Caco-2 (cell line): ENCODE data around the gene ITIH3. TPM values are rescaled to one million over a fixed set of nuclear protein-coding genes. Genes with fewer than 3 reads are reported as not detected.

Experiments used
- BruUV-seq: library from RNA; stranded (reverse); fragments of 400-500 nt; replicated peaks from 2 replicates; lab custom pipeline; 2021; lab: Mats Ljungman, UMichigan
- CTCF ChIA-PET: fragments of 300-600 bp; sonication (Branson Sonifier 250); formaldehyde crosslinking; loops from one replicate; lab custom pipeline; 2022; ENCODE audit warnings: antibody characterized with exemption; lab: Charles Lee
- POLR2A ChIA-PET: fragments of 300-600 bp; sonication (Branson Sonifier 250); formaldehyde crosslinking; loops from one replicate; lab custom pipeline; 2022; ENCODE audit warnings: antibody characterized with exemption; lab: Charles Lee
- DNase-seq, 2 experiments: peaks; one replicate each; pipeline versions ENCODE4 v3.0.0 to v3.0.0-alpha.2; 2020 to 2022
- H3K27me3 ChIP-seq: replicated peaks from 2 replicates; pipeline ENCODE4 v1.6.0; 2011; ENCODE audit warnings: low read length; ENCODE audit not compliant: control insufficient read depth, insufficient read depth
- H3K36me3 ChIP-seq: 2 replicates; pipeline ENCODE4 v1.5.1; 2011; ENCODE audit warnings: low read length; ENCODE audit not compliant: control insufficient read depth, insufficient read depth
- H3K4me1 ChIP-seq: fragments of 250-450 bp; sonication (Bioruptor Pico); 2 replicates; pipeline ENCODE4 v1.5.1; 2020; ENCODE audit warnings: mild to moderate bottlenecking
- H3K4me3 ChIP-seq: 2 replicates; pipeline ENCODE4 v1.5.1; 2011; ENCODE audit warnings: low read depth, mild to moderate bottlenecking, control low read depth, low read length
- H3K9me3 ChIP-seq: fragments of 250-450 bp; sonication (Bioruptor Pico); 2 replicates; pipeline ENCODE4 v1.5.1; 2020; ENCODE audit warnings: mild to moderate bottlenecking, moderate library complexity
- H3K27ac Mint-ChIP-seq: one replicate; pipeline ENCODE4 v1.8.0; 2022; ENCODE audit warnings: mixed read lengths; ENCODE audit not compliant: unreplicated experiment
- H3K27me3 Mint-ChIP-seq: one replicate; pipeline ENCODE4 v1.8.0; 2022; ENCODE audit warnings: mixed read lengths; ENCODE audit not compliant: insufficient read depth, unreplicated experiment
- H3K36me3 Mint-ChIP-seq: one replicate; pipeline ENCODE4 v1.8.0; 2022; ENCODE audit warnings: mild to moderate bottlenecking, mixed read lengths; ENCODE audit not compliant: insufficient read depth, unreplicated experiment
- H3K4me1 Mint-ChIP-seq: one replicate; pipeline ENCODE4 v1.8.0; 2022; ENCODE audit warnings: low read depth, mixed read lengths; ENCODE audit not compliant: unreplicated experiment
- H3K4me3 Mint-ChIP-seq: one replicate; pipeline ENCODE4 v1.8.0; 2022; ENCODE audit warnings: mild to moderate bottlenecking, moderate library complexity, mixed read lengths; ENCODE audit not compliant: unreplicated experiment
- H3K9me3 Mint-ChIP-seq: one replicate; pipeline ENCODE4 v1.8.0; 2022; ENCODE audit warnings: mixed read lengths; ENCODE audit not compliant: unreplicated experiment
- CTCF ChIP-seq, 2 experiments: fragments of 200-600 bp in 1 of 2; IDR thresholded peaks; 1 replicate in 1 of 2; 2 replicates in 1 of 2; pipeline versions ENCODE4 v1.5.1 to v1.8.0; 2011 to 2022; ENCODE audit warnings: antibody characterized with exemption in 1 of 2, control low read depth in 1 of 2, inconsistent platforms in 1 of 2, low read depth in 1 of 2, low read length in 1 of 2, mild to moderate bottlenecking in 1 of 2, moderate library complexity in 1 of 2; ENCODE audit not compliant: insufficient read depth in 1 of 2, severe bottlenecking in 1 of 2, unreplicated experiment in 1 of 2
- intact Hi-C: fragments of 100-400 bp; cut with micrococcal nuclease; formaldehyde crosslinking; loops from one replicate; pipeline ENCODE4 v1.10.0; 2022; ENCODE audit not compliant: unreplicated experiment
- total RNA-seq: library from RNA; stranded (reverse); gene quantifications from 2 replicates; pipeline ENCODE4 v1.2.3, GENCODE V29; 2022

ITIH3 gene
- total RNA-seq, 1 experiment from 2014 or later, result 0.27 TPM

- CTCF ChIA-PET, result interaction anchor here (0.6 to 1.5 kb wide), 4 partner anchors 28 to 259 kb away, joined by 3 to 4 read pairs (median 3); no protein-coding TSS in a partner anchor
- no peak overlapping the region for H3K4me3 ChIP-seq
Observed at GRCh38 chr3:52851348-52851747, 56.8 kb downstream of the ITIH3 start.

GRCh38 chr3:52852419-52852818 lies 57.8 kb downstream of the ITIH3 start:
- peaks cover 6% of the 10 kb centered on the region for H3K36me3 Mint-ChIP-seq
- H3K9me3 Mint-ChIP-seq, result no peaks in the 10 kb centered on the region
- Histone ChIP-seq H3K4me1 (no peaks in the 10 kb centered on the region), H3K27me3 (no peaks in the 10 kb centered on the region), H3K36me3 (peaks cover 2% of the 10 kb centered on the region; the same call in 1 of the 2 replicates), H3K9me3 (no peaks in the 10 kb centered on the region), H3K4me3 (no peak overlapping the region)
- H3K27me3 Mint-ChIP-seq, result no peaks in the 10 kb centered on the region
- peaks cover 11% of the 10 kb centered on the region for H3K4me1 Mint-ChIP-seq
- no peak for TF ChIP-seq CTCF (IDR thresholded peaks at IDR 0.05; ENCODE audit: insufficient read depth in 1 of 2, low read depth in 1 of 2, low read length in 1 of 2, severe bottlenecking in 1 of 2, unreplicated experiment in 1 of 2)
- H3K27ac Mint-ChIP-seq, result no peak overlapping the region
- BruUV-seq, result no TSS peak
- DNase-seq, result no peak
- intact Hi-C loops, result loop anchor here (5.0 kb wide), 1 partner anchor 40 kb away; no protein-coding TSS in a partner anchor
- POLR2A ChIA-PET, result interaction anchor here (0.6 kb wide), 1 partner anchor 78 kb away, joined by 3 read pairs; no protein-coding TSS in a partner anchor
- CTCF ChIA-PET, result interaction anchor here (1.0 kb wide), 1 partner anchor 23 kb away, joined by 4 read pairs; no protein-coding TSS in a partner anchor
- no peak overlapping the region for H3K4me3 Mint-ChIP-seq

More at GRCh38 chr3:52851348-52851747, 56.8 kb downstream of the ITIH3 start:
- Mint-ChIP-seq H3K9me3 (no peaks in the 10 kb centered on the region), H3K27ac (no peak overlapping the region), H3K27me3 (no peaks in the 10 kb centered on the region), H3K4me1 (peaks cover 11% of the 10 kb centered on the region), H3K4me3 (no peak overlapping the region), H3K36me3 (peaks cover 6% of the 10 kb centered on the region)
- Histone ChIP-seq H3K9me3 (no peaks in the 10 kb centered on the region), H3K36me3 (peaks cover 2% of the 10 kb centered on the region; the same call in 1 of the 2 replicates), H3K4me1 (no peaks in the 10 kb centered on the region), H3K27me3 (no peaks in the 10 kb centered on the region)
- POLR2A ChIA-PET, result no interaction called here
- peak; percentile 64 to 80 for TF ChIP-seq CTCF (IDR thresholded peaks at IDR 0.05; ENCODE audit: insufficient read depth in 1 of 2, low read depth in 1 of 2, low read length in 1 of 2, severe bottlenecking in 1 of 2, unreplicated experiment in 1 of 2)
- BruUV-seq, result no TSS peak
- DNase-seq, result peak; percentile 54 to 79
- intact Hi-C loops, result loop anchor here (1.0 to 5.0 kb wide), 4 partner anchors 41 to 221 kb away; no protein-coding TSS in a partner anchor

GRCh38 chr3:52854013-52854412 lies 59.4 kb downstream of the ITIH3 start:
- BruUV-seq, result no TSS peak
- no peak overlapping the region for H3K27ac Mint-ChIP-seq
- peaks cover 11% of the 10 kb centered on the region for H3K4me1 Mint-ChIP-seq
- H3K27me3 ChIP-seq, result no peaks in the 10 kb centered on the region
- intact Hi-C loops, result loop anchor here (5.0 kb wide), 1 partner anchor 38 kb away; no protein-coding TSS in a partner anchor
- no peaks in the 10 kb centered on the region for H3K9me3 Mint-ChIP-seq
- peaks cover 2% of the 10 kb centered on the region; the same call in 1 of the 2 replicates for H3K36me3 ChIP-seq
- DNase-seq, result no peak
- H3K9me3 ChIP-seq, result no peaks in the 10 kb centered on the region
- H3K4me1 ChIP-seq, result no peaks in the 10 kb centered on the region
- TF ChIP-seq CTCF (IDR thresholded peaks at IDR 0.05; ENCODE audit: insufficient read depth in 1 of 2, low read depth in 1 of 2, low read length in 1 of 2, severe bottlenecking in 1 of 2, unreplicated experiment in 1 of 2), result no peak
- H3K4me3 Mint-ChIP-seq, result no peak overlapping the region
- ChIA-PET POLR2A (no interaction called here), CTCF (no interaction called here)
- peaks cover 6% of the 10 kb centered on the region for H3K36me3 Mint-ChIP-seq
- H3K27me3 Mint-ChIP-seq, result no peaks in the 10 kb centered on the region
- no peak overlapping the region for H3K4me3 ChIP-seq
